ENCODE results near the gene IGF2BP3. TPM values are rescaled to one million over a fixed set of nuclear protein-coding genes. Genes with fewer than 3 reads are reported as not detected.

The IGF2BP3 gene
- total RNA-seq, 1 experiment from 2014 or later, result 111 TPM

- no peak for TF ChIP-seq CTCF (IDR thresholded peaks at IDR 0.05; ENCODE audit: unreplicated experiment)
- no peak for DNase-seq
- no peaks in the 10 kb centered on the region for H3K9me3 Mint-ChIP-seq (ENCODE audit: low read depth, unreplicated experiment)
- H3K27ac Mint-ChIP-seq (ENCODE audit: unreplicated experiment), result no peak overlapping the region
- intact Hi-C loops (cut with micrococcal nuclease; ENCODE audit: unreplicated experiment), result no loop called here
- H3K4me1 Mint-ChIP-seq (ENCODE audit: low read depth, unreplicated experiment), result peaks cover 21% of the 10 kb centered on the region
- no peak overlapping the region for H3K4me3 Mint-ChIP-seq (ENCODE audit: low read depth, unreplicated experiment)
- CTCF ChIA-PET, result interaction anchor here (1.1 kb wide), 1 partner anchor 77 kb away, joined by 3 read pairs; no protein-coding TSS in a partner anchor
- BruUV-seq (replicated peaks), result no TSS peak
- H3K27me3 Mint-ChIP-seq (ENCODE audit: unreplicated experiment), result no peaks in the 10 kb centered on the region
- peaks cover 47% of the 10 kb centered on the region for H3K36me3 Mint-ChIP-seq (ENCODE audit: insufficient read depth, unreplicated experiment)
These were observed 73.9 kb downstream of the IGF2BP3 start for GRCh38 chr7:23396222-23397015.

- no peak overlapping the region for H3K27ac Mint-ChIP-seq (ENCODE audit: unreplicated experiment)
- DNase-seq, result no peak
- no peaks in the 10 kb centered on the region for H3K27me3 Mint-ChIP-seq (ENCODE audit: unreplicated experiment)
- intact Hi-C loops (cut with micrococcal nuclease; ENCODE audit: unreplicated experiment), result no loop called here
- H3K4me1 Mint-ChIP-seq (ENCODE audit: low read depth, unreplicated experiment), result peaks cover 25% of the 10 kb centered on the region
- BruUV-seq (replicated peaks), result no TSS peak
- H3K4me3 Mint-ChIP-seq (ENCODE audit: low read depth, unreplicated experiment), result no peak overlapping the region
- peaks cover 51% of the 10 kb centered on the region for H3K36me3 Mint-ChIP-seq (ENCODE audit: insufficient read depth, unreplicated experiment)
- CTCF ChIA-PET, result interaction anchor here (0.6 kb wide), 1 partner anchor 178 kb away, joined by 5 read pairs; no protein-coding TSS in a partner anchor
- no peaks in the 10 kb centered on the region for H3K9me3 Mint-ChIP-seq (ENCODE audit: low read depth, unreplicated experiment)
- no peak for TF ChIP-seq CTCF (IDR thresholded peaks at IDR 0.05; ENCODE audit: unreplicated experiment)
These were observed 75.7 kb downstream of the IGF2BP3 start for GRCh38 chr7:23394488-23395171.

- intact Hi-C loops (cut with micrococcal nuclease; ENCODE audit: unreplicated experiment), result no loop called here
- CTCF ChIA-PET, result no interaction called here
These were observed 76.7 kb downstream of the IGF2BP3 start for GRCh38 chr7:23393636-23394035.

GRCh38 chr7:23389701-23390100 is 80.6 kb downstream of the IGF2BP3 start:
- no peaks in the 10 kb centered on the region for H3K27me3 Mint-ChIP-seq (ENCODE audit: unreplicated experiment)
- DNase-seq, result no peak
- H3K36me3 Mint-ChIP-seq (ENCODE audit: insufficient read depth, unreplicated experiment), result peaks cover 39% of the 10 kb centered on the region
- no peak for TF ChIP-seq CTCF (IDR thresholded peaks at IDR 0.05; ENCODE audit: unreplicated experiment)
- H3K4me3 Mint-ChIP-seq (ENCODE audit: low read depth, unreplicated experiment), result no peak overlapping the region
- CTCF ChIA-PET, result interaction anchor here (0.6 to 1.6 kb wide), 2 partner anchors 31 to 80 kb away, joined by 3 to 4 read pairs; no protein-coding TSS in a partner anchor
- H3K27ac Mint-ChIP-seq (ENCODE audit: unreplicated experiment), result no peak overlapping the region
- no TSS peak for BruUV-seq (replicated peaks)
- peaks cover 26% of the 10 kb centered on the region for H3K4me1 Mint-ChIP-seq (ENCODE audit: low read depth, unreplicated experiment)
- no peaks in the 10 kb centered on the region for H3K9me3 Mint-ChIP-seq (ENCODE audit: low read depth, unreplicated experiment)
- intact Hi-C loops (cut with micrococcal nuclease; ENCODE audit: unreplicated experiment), result no loop called here

More at GRCh38 chr7:23393636-23394035, 76.7 kb downstream of the IGF2BP3 start:
- Mint-ChIP-seq H3K36me3 (ENCODE audit: insufficient read depth, unreplicated experiment) (peaks cover 56% of the 10 kb centered on the region), H3K9me3 (ENCODE audit: low read depth, unreplicated experiment) (no peaks in the 10 kb centered on the region), H3K27me3 (ENCODE audit: unreplicated experiment) (no peaks in the 10 kb centered on the region), H3K27ac (ENCODE audit: unreplicated experiment) (no peak overlapping the region), H3K4me3 (ENCODE audit: low read depth, unreplicated experiment) (no peak overlapping the region), H3K4me1 (ENCODE audit: low read depth, unreplicated experiment) (peaks cover 25% of the 10 kb centered on the region)
- no peak for TF ChIP-seq CTCF (IDR thresholded peaks at IDR 0.05; ENCODE audit: unreplicated experiment)
- BruUV-seq (replicated peaks), result no TSS peak
- DNase-seq, result no peak

Measured in Calu3 (cell line).